B cell (primary cell): ENCODE results near the gene WDR87.

Experiments
- EZH2 ChIP-seq: IDR thresholded peaks from 2 replicates; pipeline ENCODE4 v1.6.1; 2012; ENCODE audit warnings: borderline replicate concordance, low read depth, mild to moderate bottlenecking, moderate library complexity, low read length; ENCODE audit not compliant: insufficient read depth, poor library complexity, severe bottlenecking
- TF ChIP-seq, protein P1 (sequence below): fragments of 200-600 bp; IDR thresholded peaks from one replicate; pipeline ENCODE4 v1.8.0; 2022; ENCODE audit warnings: antibody characterized with exemption, mild to moderate bottlenecking

DNA sequence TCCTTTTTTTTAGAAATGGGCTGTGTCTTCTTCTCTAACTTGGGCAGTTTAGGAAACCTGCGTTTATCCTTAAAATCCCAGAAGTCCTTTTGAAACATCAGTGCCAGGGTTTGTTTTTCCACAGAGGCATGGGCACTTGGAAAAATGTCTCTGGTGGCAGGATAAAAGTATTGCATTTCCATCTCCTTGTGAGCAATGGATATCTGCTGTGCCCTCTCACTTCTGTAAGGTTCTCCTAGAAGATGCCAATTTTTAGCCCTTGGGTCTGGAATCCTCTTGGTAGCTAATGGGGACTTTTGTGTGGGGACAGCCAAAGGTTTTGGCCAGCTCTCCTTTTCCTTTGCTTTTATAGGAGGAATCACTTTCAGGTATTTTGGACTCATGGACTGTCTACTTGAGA lies 21.0 kb downstream of the WDR87 start:
- TF ChIP-seq, protein P1, sequence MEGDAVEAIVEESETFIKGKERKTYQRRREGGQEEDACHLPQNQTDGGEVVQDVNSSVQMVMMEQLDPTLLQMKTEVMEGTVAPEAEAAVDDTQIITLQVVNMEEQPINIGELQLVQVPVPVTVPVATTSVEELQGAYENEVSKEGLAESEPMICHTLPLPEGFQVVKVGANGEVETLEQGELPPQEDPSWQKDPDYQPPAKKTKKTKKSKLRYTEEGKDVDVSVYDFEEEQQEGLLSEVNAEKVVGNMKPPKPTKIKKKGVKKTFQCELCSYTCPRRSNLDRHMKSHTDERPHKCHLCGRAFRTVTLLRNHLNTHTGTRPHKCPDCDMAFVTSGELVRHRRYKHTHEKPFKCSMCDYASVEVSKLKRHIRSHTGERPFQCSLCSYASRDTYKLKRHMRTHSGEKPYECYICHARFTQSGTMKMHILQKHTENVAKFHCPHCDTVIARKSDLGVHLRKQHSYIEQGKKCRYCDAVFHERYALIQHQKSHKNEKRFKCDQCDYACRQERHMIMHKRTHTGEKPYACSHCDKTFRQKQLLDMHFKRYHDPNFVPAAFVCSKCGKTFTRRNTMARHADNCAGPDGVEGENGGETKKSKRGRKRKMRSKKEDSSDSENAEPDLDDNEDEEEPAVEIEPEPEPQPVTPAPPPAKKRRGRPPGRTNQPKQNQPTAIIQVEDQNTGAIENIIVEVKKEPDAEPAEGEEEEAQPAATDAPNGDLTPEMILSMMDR, result no peak
- TF ChIP-seq EZH2, result no peak
